HL-60/S4 treated with retinoic acid at 250 ng/mL for 4 days and 3 days (cell line): ENCODE measurements around the gene PLXNA2.

ENCODE experiments used
- in situ Hi-C: fragments of 300-500 bp; cut with MboI; formaldehyde crosslinking; loops from 2 replicates; pipeline ENCODE4 v1.7.0; 2022; ENCODE audit warnings: low sequenced_read_pairs

The PLXNA2 gene

DNA sequence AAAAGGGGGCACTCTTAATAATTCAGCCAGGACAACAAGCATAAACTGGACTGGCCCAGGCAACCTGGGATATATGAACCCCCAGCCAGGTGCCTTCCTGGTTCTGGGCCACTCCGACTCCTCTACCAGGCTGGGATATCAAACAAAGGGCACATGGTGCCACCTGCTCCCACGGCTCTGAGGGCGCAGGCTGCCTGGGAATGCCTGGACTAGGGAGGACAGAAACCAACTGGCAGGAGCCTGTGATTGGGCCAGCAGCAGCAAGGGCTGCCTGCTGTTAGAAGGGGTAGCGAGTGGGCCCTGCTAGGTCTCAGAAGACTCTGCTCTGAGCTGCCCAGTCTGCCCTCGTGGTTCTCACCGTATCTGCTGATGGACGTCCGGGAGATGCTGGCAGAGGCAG is 210.0 kb downstream of the PLXNA2 start:
- in situ Hi-C loops = no loop called here

DNA sequence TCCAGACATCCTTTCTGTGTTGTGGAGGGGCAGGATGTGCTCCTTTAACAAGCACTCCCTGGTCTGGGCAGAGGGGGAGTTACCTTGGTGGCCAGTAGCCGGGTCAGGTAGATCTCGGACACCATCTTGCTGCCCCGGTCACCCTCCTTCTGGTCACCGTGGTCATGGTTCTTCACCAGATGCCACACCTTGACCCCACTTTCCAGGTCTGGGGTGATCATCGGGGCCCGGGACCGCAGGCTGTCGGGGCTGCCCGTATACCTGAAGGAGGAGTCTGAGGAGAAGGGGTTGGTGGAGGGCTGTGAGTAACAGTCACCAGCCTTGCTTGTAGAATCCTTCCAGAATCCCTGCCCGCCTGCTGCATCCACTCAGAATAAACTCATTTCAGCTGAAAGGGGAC is 210.9 kb downstream of the PLXNA2 start:
- in situ Hi-C loops = no loop called here

- in situ Hi-C loops = no loop called here
Observed at GRCh38 chr1:208031932-208032320, 212.3 kb downstream of the PLXNA2 start.

DNA sequence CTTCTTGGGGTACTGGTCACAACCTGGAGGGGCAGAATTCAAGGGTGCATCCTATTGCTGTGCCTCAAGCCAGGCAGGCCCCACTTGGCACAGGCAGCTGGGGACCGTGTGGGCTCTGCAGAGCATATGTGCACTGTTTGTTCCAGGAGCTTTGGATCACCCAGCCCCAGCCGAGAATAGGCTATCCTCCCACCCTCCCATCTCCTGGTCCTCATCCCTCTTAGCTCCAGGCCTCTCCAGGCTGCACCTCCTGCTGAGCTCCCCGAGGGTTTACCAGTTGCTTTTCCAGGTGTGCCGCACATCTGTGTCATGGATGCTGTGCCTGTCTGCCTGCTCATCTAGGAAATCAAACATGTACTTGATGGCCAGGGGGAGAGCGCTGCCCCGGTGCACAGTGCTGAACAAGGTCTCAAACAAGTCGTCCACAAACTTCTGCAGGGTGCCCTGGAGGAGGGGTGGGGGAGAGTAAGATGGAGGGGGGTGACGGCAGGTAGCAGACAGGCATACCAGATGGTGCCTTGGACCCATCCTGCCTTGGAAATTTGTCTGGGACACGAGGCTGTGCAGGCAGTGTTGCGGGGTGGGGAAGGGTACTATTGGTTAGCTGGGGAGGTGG is 212.8 kb downstream of the PLXNA2 start:
- in situ Hi-C loops = no loop called here

DNA sequence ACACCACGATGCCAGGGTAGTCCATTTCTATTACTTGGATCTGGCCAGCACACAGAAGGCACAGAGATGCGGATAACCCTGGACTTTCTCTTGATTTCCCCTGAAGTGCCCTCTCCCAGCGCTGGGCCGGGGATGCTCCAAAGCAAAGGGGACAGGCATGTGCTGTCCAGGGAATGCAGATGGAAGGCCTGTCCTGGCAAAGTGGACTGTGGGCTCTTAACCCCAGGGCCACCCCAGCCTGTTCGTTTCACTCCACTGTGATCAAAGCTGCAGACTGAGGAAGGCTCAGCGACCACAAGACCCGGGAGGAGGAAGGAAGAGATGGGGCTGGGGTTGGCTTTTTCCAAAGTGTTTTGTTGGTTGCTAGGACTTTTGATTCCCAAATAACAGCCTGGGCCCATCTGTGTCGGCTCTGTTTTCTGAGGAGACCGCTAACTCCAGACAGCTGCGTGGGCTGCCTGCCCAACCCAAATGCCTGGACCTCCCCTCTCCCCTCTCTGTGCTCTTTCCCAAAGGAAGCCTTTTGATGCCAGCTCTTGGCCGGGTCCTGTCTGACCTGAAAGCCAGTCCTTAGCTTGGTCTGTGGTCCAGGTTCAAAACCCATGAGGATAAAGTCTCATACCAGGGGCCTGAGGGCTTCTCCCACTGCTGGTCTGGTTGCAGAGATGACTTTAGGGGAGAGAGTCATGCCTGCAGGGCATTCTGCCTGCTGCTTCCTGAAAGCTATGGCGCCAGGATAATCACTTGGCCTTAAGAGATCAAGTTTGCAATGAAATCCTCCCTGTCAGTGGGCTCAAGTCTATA is 213.7 kb downstream of the PLXNA2 start:
- in situ Hi-C loops = no loop called here

- in situ Hi-C loops = no loop called here
Observed at GRCh38 chr1:208029381-208030287, 214.6 kb downstream of the PLXNA2 start.

DNA sequence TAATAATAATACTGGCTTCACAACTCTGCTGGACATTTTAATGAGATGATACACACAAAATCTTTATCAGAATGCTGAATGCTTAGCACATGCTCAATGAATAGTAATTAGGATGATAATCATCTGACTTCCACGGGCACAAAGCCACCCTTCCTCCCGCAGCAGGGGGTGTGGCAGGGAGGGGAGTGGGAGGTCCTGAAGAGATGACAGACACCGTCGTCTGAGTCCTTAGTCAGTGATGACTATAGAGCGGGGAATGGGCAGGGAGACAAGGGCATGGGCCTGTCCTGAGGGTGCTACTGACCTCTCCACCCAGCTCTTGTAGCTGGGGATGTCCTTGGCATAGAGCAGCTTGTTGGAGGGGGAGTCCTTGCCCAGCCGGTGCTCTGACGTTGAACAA is 215.7 kb downstream of the PLXNA2 start:
- in situ Hi-C loops = no loop called here

- in situ Hi-C loops = no loop called here
Observed at GRCh38 chr1:208027861-208028260, 216.3 kb downstream of the PLXNA2 start.

- in situ Hi-C loops = no loop called here
Observed at GRCh38 chr1:208026880-208027438, 217.2 kb downstream of the PLXNA2 start.

DNA sequence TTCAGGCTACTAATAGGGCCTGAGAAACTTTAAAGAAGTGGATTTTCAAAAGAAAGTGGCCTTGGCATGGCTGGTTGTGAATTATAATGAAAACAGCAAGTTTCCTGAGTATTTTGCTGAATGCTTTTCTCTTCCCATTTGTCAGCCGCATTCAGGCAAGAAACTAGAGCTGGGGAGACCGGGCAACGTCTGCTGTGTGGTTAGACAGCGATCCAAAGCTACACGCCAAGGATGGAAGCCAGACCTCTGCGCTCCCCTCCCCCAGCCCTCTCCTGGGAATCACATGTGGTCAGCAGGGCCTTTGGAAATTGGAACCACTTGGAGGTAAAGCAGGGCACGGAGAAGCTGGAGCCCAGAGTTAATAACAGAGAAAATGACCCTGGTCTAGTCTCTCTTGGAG is 219.2 kb downstream of the PLXNA2 start:
- in situ Hi-C loops = no loop called here

GRCh38 chr1:208024406-208024805 is 219.8 kb downstream of the PLXNA2 start:
- in situ Hi-C loops = loop anchor here (25.0 kb wide), 1 partner anchor 213 kb away; the partner anchor contains the start of gene PLXNA2

GRCh38 chr1:208019257-208019656 is 224.9 kb downstream of the PLXNA2 start:
- in situ Hi-C loops = loop anchor here (25.0 kb wide), 1 partner anchor 218 kb away; the partner anchor contains the start of gene PLXNA2

GRCh38 chr1:208015255-208015654 is 228.9 kb downstream of the PLXNA2 start:
- in situ Hi-C loops = loop anchor here (25.0 kb wide), 1 partner anchor 222 kb away; the partner anchor contains the start of gene PLXNA2

- in situ Hi-C loops = loop anchor here (25.0 kb wide), 1 partner anchor 224 kb away; the partner anchor contains the start of gene PLXNA2
Observed at GRCh38 chr1:208013210-208013609, 231.0 kb downstream of the PLXNA2 start.

GRCh38 chr1:208012721-208013120 is 231.5 kb downstream of the PLXNA2 start:
- in situ Hi-C loops = loop anchor here (25.0 kb wide), 1 partner anchor 225 kb away; the partner anchor contains the start of gene PLXNA2

GRCh38 chr1:208010487-208011071 is 233.6 kb downstream of the PLXNA2 start:
- in situ Hi-C loops = loop anchor here (25.0 kb wide), 1 partner anchor 227 kb away; the partner anchor contains the start of gene PLXNA2

- in situ Hi-C loops = loop anchor here (25.0 kb wide), 1 partner anchor 227 kb away; the partner anchor contains the start of gene PLXNA2
Observed at GRCh38 chr1:208009706-208010444, 234.3 kb downstream of the PLXNA2 start.

DNA sequence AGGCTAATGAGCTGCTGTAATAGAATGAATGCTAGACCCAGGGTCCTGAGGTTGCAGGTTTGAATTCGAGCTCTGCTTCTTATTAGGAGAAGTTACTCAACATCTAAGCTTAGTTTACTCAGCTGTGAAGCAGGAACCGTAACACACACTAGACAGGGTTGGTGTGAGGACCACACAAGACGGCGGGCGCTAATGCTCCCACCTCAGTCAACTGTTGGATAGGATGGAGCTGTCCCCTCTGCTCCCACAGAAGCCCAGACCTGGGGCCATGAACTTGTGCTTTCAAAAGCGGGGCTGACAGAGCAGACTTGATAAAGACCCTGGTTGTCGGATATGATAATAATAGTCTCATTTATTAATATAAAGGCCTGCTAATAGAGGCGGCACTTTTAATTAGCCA is 234.9 kb downstream of the PLXNA2 start:
- in situ Hi-C loops = loop anchor here (25.0 kb wide), 1 partner anchor 228 kb away; the partner anchor contains the start of gene PLXNA2

- in situ Hi-C loops = loop anchor here (25.0 kb wide), 1 partner anchor 229 kb away; the partner anchor contains the start of gene PLXNA2
Observed at GRCh38 chr1:208008534-208008933, 235.7 kb downstream of the PLXNA2 start.
